ENCODE data around the gene DMRTC1.
"Not testable (repeated sequence)": the region's sequence is repeated elsewhere in the genome, so short reads cannot be mapped to it uniquely, and the experiment has no call there.

- not testable (repeated sequence) for TF ChIP-seq CTCF, POLR2A (IDR thresholded peaks at IDR 0.05)
Observed at GRCh38 chrX:72932283-72932682, 11.4 kb downstream of the DMRTC1 start.

Data from uterus (tissue), 2 donors.